GM12891 (cell line): ENCODE measurements around the gene NSD2.
"Not testable (repeated sequence)": the region's sequence is repeated elsewhere in the genome, so short reads cannot be mapped to it uniquely, and the experiment has no call there.

Experiments
- DNase-seq: peaks from one replicate; pipeline ENCODE4 v3.0.0; 2011; ENCODE audit warnings: low spot score; ENCODE audit not compliant: insufficient read length
- FAIRE-seq: peaks from 2 replicates; lab custom pipeline; 2011; peaks lifted over from hg19 to GRCh38; lab: Jason Lieb, UNC
- PAX5 ChIP-seq: IDR thresholded peaks from 2 replicates; pipeline ENCODE4 v1.6.1; 2011; ENCODE audit warnings: low read length, moderate library complexity, mild to moderate bottlenecking; ENCODE audit not compliant: insufficient read depth, severe bottlenecking
- POLR2A ChIP-seq: IDR thresholded peaks from 2 replicates; pipeline ENCODE4 v1.6.1; 2011; ENCODE audit warnings: low read depth, low read length, control low read depth
- POLR2AphosphoS5 ChIP-seq: IDR thresholded peaks from 2 replicates; pipeline ENCODE4 v1.6.1; 2011; ENCODE audit warnings: low read depth, low read length, control low read depth
- POU2F2 ChIP-seq: IDR thresholded peaks from 2 replicates; pipeline ENCODE4 v1.6.1; 2011; ENCODE audit warnings: low read depth, mild to moderate bottlenecking, control low read depth, low read length, moderate library complexity
- SPI1 ChIP-seq: IDR thresholded peaks from 2 replicates; pipeline ENCODE4 v1.6.1; 2011; ENCODE audit warnings: low read depth, low read length, control low read depth
- TAF1 ChIP-seq: IDR thresholded peaks from 2 replicates; pipeline ENCODE4 v1.6.1; 2011; ENCODE audit warnings: low read depth, low read length, control low read depth

Gene NSD2

GRCh38 chr4:1903035-1903434 lies 31.8 kb downstream of the NSD2 start:
- no peak for FAIRE-seq
- TF ChIP-seq POU2F2 (no peak), SPI1 (no peak), POLR2A (no peak), POLR2AphosphoS5 (no peak), PAX5 (no peak), TAF1 (no peak)
- no peak for DNase-seq

GRCh38 chr4:1904042-1904441 lies 32.8 kb downstream of the NSD2 start:
- FAIRE-seq (no peak), DNase-seq (no peak)
- TF ChIP-seq POLR2AphosphoS5, result no peak
- TF ChIP-seq POLR2A, result no peak
- TF ChIP-seq POU2F2, result no peak
- no peak for TF ChIP-seq TAF1
- TF ChIP-seq SPI1, result no peak
- TF ChIP-seq PAX5, result no peak

- TF ChIP-seq POLR2A (no peak), TAF1 (no peak), SPI1 (no peak)
- FAIRE-seq (no peak), DNase-seq (no peak)
These were observed 36.8 kb downstream of the NSD2 start for GRCh38 chr4:1907848-1908525.

GRCh38 chr4:1909696-1910095 lies 38.5 kb downstream of the NSD2 start:
- not testable (repeated sequence) for FAIRE-seq, DNase-seq

GRCh38 chr4:1910643-1911042 lies 39.5 kb downstream of the NSD2 start:
- DNase-seq (no peak), FAIRE-seq (peak; percentile 58)
- TF ChIP-seq POU2F2 (no peak), POLR2AphosphoS5 (no peak), POLR2A (no peak), SPI1 (no peak), PAX5 (no peak), TAF1 (no peak)

DNA sequence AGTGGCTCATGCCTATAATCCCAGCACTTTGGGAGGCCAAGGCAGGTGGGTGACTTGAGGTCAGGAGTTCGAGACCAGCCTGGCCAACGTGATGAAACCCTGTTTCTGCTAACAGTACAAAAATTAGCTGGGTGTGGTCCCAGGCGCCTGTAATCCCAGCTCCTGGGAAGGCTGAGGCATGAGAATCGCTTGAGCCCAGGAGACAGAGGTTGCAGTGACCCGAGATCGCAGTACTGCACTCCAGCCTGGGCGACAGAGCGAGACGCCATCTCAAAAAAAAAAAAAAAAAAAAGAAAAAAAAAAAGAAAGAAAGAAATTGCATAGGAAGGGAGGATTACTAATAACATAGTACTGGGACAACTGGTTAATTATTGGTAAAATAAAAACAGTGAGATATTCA lies 40.1 kb downstream of the NSD2 start:
- FAIRE-seq, DNase-seq: not testable (repeated sequence)

GRCh38 chr4:1922821-1923220 lies 51.6 kb downstream of the NSD2 start:
- FAIRE-seq, result no peak
- no peak for DNase-seq
- TF ChIP-seq POLR2A, result no peak
- TF ChIP-seq TAF1, result no peak
- no peak for TF ChIP-seq POU2F2
- TF ChIP-seq POLR2AphosphoS5, result no peak
- no peak for TF ChIP-seq PAX5
- TF ChIP-seq SPI1, result no peak

- FAIRE-seq (no peak), DNase-seq (no peak)
- TF ChIP-seq POLR2AphosphoS5, result no peak
- TF ChIP-seq POLR2A, result no peak
- no peak for TF ChIP-seq TAF1
- TF ChIP-seq PAX5, result no peak
- no peak for TF ChIP-seq SPI1
- TF ChIP-seq POU2F2, result no peak
These were observed 56.5 kb downstream of the NSD2 start for GRCh38 chr4:1927675-1928074.

GRCh38 chr4:1928356-1929239 lies 57.4 kb downstream of the NSD2 start:
- DNase-seq (no peak), FAIRE-seq (no peak)
- TF ChIP-seq TAF1 (no peak), POLR2A (no peak), POU2F2 (no peak), PAX5 (no peak), POLR2AphosphoS5 (peak; percentile 15; the same call in 1 of the 2 replicates), SPI1 (no peak)

- TF ChIP-seq SPI1 (no peak), TAF1 (no peak)
These were observed 61.5 kb downstream of the NSD2 start for GRCh38 chr4:1932736-1933135.

GRCh38 chr4:1933700-1934099 lies 62.5 kb downstream of the NSD2 start:
- FAIRE-seq (no peak), DNase-seq (no peak)
- TF ChIP-seq POU2F2, result no peak
- TF ChIP-seq SPI1, result no peak
- no peak for TF ChIP-seq TAF1
- no peak for TF ChIP-seq PAX5
- TF ChIP-seq POLR2A, result no peak
- TF ChIP-seq POLR2AphosphoS5, result no peak

More at GRCh38 chr4:1932736-1933135, 61.5 kb downstream of the NSD2 start:
- DNase-seq (no peak), FAIRE-seq (no peak)
